ENCODE data around the gene DGCR6.
"Not testable (repeated sequence)": the region's sequence is repeated elsewhere in the genome, so short reads cannot be mapped to it uniquely, and the experiment has no call there.

Gene DGCR6

GRCh38 chr22:18905540-18906409 is at the start of gene DGCR6:
DGCR6 (plus strand) TSS chr22:18906320; CDS start chr22:18906375, 55 bp downstream.
- DNase-seq: no peak

GRCh38 chr22:18859314-18859713 is 46.8 kb upstream of the DGCR6 start:
- DNase-seq: not testable (repeated sequence)

GRCh38 chr22:18881260-18881659 is 24.9 kb upstream of the DGCR6 start:
- peak; percentile 58 for DNase-seq

- not testable (repeated sequence) for DNase-seq
Observed at GRCh38 chr22:18884465-18884864, 21.7 kb upstream of the DGCR6 start.

- DNase-seq: no peak
Observed at GRCh38 chr22:18888115-18888514, 18.0 kb upstream of the DGCR6 start.

- not testable (repeated sequence) for DNase-seq
Observed at GRCh38 chr22:18890510-18891192, 15.5 kb upstream of the DGCR6 start.

- DNase-seq: not testable (repeated sequence)
Observed at GRCh38 chr22:18893775-18894174, 12.3 kb upstream of the DGCR6 start.

GRCh38 chr22:18896037-18896657 is 10.0 kb upstream of the DGCR6 start:
- peak; percentile 19 for DNase-seq

GRCh38 chr22:18906410-18906745 is 258 bp downstream of the DGCR6 start:
- not testable (repeated sequence) for DNase-seq

GRCh38 chr22:18906896-18907295 is 776 bp downstream of the DGCR6 start:
- DNase-seq: peak; percentile 0

GRCh38 chr22:18909556-18909955 is 3.4 kb downstream of the DGCR6 start:
- no peak for DNase-seq

- DNase-seq: not testable (repeated sequence)
Observed at GRCh38 chr22:18911535-18911934, 5.4 kb downstream of the DGCR6 start.

GRCh38 chr22:18912264-18912946 is 6.3 kb downstream of the DGCR6 start:
- not testable (repeated sequence) for DNase-seq

GRCh38 chr22:18914558-18914957 is 8.4 kb downstream of the DGCR6 start:
- not testable (repeated sequence) for DNase-seq

GRCh38 chr22:18915550-18915949 is 9.4 kb downstream of the DGCR6 start:
- not testable (repeated sequence) for DNase-seq

- DNase-seq: not testable (repeated sequence)
Observed at GRCh38 chr22:18917818-18918217, 11.7 kb downstream of the DGCR6 start.

- DNase-seq: not testable (repeated sequence)
Observed at GRCh38 chr22:18920257-18920902, 14.3 kb downstream of the DGCR6 start.

GRCh38 chr22:18925368-18926064 is 19.4 kb downstream of the DGCR6 start:
- no peak for DNase-seq

- DNase-seq: no peak
Observed at GRCh38 chr22:18927020-18927419, 20.9 kb downstream of the DGCR6 start.

GRCh38 chr22:18927573-18927972 is 21.5 kb downstream of the DGCR6 start:
- no peak for DNase-seq

GRCh38 chr22:18929459-18929858 is 23.3 kb downstream of the DGCR6 start:
- DNase-seq: no peak

Data from stimulated activated CD4-positive, alpha-beta T cell treated with anti-CD3 and anti-CD28 coated beads, Interleukin-1b, Interleukin-23, amount 100 ng/mL, for 48 hours (primary cell).